Cerebellar cortex (tissue), 1 donor: ENCODE results near the gene TMPO.
"Not testable (repeated sequence)": the region's sequence is repeated elsewhere in the genome, so short reads cannot be mapped to it uniquely, and the experiment has no call there.

ENCODE experiments used
- DNase-seq: peaks from one replicate; pipeline ENCODE4 v3.0.0-alpha.2; 2015; ENCODE audit warnings: low spot score

TMPO gene

DNA sequence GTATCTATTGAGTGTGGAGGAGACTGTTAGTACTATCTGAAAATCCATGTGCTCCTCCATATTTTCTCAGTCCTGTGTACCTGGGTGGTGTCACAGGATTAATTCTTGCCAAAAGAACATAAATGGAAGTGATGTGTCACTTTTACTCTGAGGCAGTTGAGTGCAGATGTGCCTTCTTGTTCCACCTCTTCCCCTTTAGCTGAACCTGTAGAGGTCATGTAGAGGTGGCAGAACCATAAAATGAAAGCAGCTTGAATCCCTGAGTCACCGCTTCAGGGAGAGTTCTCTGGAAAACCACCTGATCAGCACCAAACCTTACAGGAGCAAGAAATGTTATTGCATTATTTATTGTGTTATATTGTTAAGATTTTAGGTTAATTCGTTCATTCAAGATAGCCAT is 63.4 kb downstream of the TMPO start:
- no peak for DNase-seq

DNA sequence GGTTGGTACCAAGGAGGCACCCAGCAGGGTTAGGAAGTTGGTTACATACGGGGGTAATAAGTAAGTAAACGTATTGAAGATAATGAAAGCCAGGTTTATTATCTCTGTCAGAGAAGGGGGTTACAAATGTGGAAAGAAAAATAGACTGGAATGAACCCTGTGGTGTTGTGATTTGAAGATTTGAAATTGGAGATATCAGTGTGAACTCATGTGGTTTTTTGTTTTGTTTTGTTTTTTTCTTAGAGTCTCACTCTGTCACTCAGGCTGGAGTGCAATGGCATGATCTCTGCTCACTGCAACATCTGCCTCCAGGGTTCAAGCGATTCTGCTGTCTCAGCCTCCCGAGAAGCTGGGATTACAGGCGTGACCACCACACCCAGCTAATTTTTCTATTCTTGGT is 64.0 kb downstream of the TMPO start:
- DNase-seq, result no peak

DNA sequence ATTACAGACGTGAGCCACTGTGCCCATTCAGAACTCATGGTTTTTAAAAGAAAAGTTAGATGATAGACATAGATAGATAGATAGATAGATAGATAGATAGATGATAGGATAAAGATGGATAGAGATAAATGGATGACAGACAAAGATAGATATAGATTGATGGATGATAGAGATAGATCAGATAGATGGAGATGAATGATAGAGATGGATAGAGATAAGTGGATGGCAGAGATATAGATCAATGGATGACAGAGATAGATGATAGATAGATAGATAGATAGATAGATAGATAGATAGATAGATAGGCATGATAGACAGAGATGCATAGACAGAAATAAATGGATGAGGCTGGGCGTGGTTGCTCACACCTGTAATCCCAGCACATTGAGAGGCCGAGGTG is 64.4 kb downstream of the TMPO start:
- DNase-seq, result no peak

DNA sequence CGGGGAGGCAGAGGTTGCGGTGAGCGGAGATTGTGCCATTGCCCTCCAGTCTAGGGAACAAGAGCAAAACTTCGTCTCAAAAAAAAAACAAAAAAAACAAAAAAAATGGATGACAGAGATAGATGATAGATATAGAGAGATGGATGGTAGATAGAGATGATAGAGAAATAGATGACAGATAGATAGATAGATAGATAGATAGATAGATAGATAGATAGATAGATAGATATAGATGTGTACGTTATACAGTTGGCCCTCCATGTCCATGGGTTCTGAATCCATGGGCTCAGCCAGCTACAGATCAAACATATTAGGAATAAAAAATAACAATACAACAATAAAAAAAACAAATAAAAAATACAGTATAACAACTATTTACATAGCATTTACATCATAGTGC is 65.3 kb downstream of the TMPO start:
- no peak for DNase-seq

DNA sequence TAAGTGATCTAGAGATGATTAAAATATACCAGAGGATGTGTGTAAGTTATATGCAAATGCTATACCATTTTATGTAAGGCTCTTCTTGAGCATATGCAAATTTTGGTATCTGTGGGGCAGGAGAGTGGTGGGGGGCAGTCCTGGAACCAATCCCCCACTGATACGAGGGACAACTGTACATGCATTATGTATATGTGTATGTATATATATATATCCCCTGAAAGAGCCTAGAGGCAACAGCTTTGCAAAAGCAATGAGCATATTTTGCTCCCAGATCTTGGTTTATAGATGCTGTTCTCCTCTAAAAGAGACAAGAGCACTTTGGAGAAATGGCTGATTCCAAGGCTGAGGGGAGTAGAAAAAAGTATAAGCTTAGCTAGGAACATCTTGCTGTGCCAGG is 65.7 kb downstream of the TMPO start:
- no peak for DNase-seq

DNA sequence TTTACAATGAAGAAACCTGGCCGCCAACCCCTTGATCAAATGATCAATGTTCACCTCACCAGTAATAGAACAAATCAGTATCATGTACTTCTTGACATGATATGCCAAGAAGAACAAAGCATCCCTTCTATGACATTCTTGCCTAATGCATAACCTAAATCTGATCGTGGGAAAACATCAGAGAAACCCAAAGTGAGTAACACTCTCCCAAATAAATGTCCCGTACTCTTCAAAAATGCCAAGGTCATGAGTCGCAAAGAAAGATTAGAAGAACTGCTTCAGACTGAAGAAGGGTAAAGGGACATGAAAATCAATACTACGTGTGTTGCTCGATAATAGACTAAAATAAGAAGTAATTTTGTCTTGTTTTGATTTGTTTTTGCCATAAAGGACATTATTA is 66.7 kb downstream of the TMPO start:
- DNase-seq, result no peak

DNA sequence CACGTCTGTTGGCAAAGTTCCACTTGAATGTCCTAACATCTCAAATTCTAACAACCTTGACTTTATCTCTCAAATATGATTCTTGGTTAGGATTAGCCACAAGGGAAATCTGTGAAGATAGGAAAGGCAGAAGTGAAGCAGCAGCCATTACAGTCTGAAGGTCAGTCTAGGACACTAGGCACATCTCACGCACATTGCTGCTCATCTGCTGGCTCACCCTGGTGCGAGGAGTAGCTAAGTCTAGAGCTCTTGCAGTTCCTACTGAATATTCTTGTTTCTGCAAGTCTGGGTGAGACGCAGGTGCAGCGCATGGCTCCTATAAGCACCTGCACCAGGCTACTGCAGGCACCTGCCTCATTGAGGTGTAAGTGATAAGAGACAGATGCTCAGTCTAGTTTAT is 71.7 kb downstream of the TMPO start:
- no peak for DNase-seq

DNA sequence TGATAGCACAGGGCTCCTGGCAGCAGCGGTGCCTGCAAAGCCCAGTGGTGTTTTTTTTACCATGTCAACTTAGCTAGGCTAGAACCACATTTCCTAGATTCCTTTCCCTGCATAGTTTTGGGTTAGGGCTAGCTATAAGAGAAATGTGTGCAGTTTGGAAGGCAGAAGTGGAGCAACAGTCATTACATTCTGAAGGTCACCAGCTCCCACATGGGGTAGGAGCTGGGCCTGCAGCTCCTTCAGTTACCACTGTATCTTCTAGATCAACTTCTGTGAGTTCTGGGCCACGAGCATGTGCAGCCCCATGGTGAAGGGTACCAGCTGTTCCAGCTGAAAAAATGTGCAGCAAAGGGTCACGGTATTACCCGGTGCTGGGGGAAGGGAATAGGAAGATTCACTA is 75.8 kb downstream of the TMPO start:
- DNase-seq, result peak; percentile 22

DNA sequence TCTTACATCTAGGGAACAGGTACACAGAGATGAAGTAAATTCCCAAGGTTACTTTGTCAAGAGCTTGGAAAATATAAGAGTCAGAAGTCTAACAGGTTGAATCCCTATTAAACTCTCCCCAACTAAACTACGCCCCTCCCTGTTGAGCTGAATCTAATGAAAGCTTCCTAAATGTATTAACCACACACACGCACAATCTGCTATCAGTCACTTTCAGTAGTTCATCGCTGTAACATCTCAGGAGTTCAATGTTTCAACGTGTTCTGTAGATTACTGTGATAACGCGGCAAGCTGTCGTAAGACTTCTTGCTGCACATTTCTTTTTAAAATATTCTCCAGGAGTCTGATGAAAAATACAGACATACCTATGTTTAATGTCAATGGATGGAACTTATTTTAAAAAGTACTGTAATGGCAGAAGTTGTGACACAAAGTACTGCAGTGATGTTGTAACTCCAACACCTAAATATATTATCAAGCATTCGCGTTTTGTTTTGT is 77.5 kb downstream of the TMPO start:
- DNase-seq, result no peak

DNA sequence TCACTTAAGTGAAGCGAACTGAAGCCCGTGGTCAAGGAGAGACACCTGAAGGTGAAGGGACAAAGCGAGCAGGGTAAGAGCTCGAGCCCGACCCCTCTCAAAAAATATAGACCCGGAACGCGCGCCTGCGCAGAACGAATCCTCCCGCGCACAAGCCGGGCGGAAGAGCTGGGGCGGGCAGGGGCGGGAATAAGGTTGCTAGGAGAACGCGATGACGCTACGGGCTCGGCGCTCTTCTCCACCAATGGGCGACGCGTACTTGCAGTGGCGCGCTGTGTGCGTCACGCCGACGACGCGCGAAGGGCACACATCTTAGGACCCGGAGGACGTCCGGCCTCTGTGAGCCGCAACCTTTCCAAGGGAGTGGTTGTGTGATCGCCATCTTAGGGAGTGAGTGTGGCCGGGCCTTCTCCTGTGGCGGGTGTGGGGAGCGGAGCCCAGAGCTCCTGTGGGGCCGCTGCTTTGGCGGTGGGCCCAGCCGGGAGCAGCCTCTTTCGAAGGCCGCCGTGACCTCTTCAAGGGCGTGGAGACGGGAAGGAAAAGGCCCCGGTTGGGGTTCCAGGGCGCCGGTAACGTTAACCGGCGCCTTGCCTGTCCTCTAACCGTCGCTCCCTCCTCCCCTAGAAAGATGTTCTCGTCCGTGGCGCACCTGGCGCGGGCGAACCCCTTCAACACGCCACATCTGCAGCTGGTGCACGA is 78.1 kb downstream of the TMPO start, which contains the start of gene SLC25A3:
Gene SLC25A3 (plus strand): TSS at position 336 of the 699 bp plus-strand sequence. CDS start 293 bp downstream, at position 629.
- DNase-seq, result peak; percentile 98

DNA sequence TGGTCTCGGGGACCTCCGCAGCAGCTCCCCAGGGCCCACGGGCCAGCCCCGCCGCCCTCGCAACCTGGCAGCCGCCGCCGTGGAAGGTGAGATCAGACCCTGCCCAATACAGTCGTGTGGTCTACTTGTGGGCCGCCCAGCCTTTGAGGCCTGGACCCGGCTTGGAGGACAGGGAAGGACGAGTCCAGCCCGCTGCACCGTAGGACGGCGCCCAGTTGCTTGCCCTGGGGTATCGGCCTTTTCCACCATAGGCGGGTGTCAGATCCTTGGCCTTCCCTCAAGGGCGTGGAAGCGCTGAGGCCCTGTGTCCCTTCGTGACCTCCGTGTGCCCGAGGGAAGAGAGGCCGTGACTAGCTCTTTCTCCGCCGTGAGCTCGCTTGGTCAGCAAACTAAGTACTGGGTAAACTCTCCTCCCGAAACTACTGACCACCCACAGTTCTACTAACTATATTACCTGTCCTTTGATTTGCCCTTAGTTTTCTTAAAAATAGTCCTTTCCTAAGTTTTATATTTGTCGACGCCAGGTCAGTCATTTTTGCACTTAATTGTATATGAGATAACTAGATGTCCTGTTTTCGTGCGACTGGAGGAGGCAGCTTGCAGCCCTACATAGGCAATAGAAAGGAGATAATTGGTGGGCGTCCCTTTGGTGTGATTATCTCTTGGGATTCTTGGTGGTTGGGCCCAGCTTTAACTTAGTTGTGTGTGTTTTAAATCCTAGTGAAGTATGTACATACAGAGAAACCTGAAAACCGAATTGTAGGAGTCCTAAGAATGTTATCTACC is 78.9 kb downstream of the TMPO start:
- DNase-seq, result no peak

DNA sequence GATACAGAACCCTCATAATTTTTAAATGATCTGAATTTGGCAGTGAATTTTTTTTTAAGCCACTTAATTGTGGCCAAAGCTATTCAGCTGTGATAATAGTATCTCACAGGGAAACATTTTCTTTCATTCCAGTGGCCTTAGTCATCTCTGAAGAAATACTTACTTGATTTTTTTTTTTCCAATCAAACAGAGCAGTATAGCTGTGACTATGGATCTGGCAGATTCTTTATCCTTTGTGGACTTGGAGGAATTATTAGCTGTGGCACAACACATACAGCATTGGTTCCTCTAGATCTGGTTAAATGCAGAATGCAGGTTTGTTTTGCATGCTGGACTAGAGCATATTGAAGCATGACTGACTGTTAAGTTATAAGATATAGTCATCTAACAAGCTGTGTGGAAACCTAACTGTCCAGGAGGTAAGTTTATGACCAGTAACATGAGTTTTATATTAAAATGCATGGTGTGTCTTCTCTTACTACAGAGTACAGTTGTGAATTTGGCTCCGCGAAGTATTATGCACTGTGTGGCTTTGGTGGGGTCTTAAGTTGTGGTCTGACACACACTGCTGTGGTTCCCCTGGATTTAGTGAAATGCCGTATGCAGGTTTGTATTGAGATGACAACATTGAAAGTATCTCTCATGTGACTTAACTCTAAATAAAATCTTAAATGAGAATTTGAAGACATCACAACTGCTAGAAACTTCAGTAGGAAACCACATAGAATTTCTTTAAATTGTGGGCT is 80.0 kb downstream of the TMPO start:
- DNase-seq, result no peak

DNA sequence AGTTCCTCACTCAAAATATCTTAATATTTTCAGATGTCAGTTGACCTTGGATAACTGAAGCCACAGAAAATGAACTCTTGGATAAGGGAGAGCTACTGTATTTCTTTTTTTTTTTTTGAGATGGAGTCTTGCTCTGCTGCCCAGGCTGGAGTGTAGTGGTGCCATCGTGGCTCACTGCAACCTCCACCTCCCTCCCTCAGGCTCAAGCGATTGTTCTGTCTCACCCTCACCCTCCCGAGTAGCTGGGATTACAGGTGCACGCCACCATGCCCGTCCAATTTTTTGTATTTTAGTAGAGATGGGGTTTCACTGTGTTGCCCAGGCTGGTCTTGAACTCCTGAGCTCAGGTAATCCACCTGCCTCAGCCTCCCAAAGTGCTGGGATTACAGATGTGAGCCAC is 81.9 kb downstream of the TMPO start:
- DNase-seq, result not testable (repeated sequence)
